GM18498 (cell line): ENCODE results near the gene TSEN54.
"Not testable (repeated sequence)": the region's sequence is repeated elsewhere in the genome, so short reads cannot be mapped to it uniquely, and the experiment has no call there.

Experiments used
- ATAC-seq: cut with Tn5 transposase; IDR thresholded peaks from one replicate; pipeline ENCODE4 v1.9.1; 2021; ENCODE audit warnings: mild to moderate bottlenecking, moderate library complexity; ENCODE audit not compliant: unreplicated experiment

The TSEN54 gene

DNA sequence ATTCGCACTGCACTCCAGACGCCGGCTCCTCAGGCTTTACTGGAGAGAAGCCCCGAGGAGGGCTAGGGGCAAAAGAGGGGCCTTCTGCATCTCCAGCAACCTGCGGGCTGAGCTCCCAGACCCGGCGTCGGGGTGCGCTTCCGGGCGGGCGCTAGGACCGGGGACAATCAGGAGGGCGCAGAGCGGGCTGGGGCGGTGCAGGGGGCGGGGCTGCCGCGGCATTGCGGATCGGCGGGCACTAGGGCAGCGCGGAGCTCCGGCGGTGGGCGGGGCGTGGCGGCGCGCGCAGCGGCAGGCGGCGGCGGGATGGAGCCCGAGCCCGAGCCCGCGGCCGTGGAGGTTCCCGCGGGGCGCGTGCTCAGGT lies at the start of gene TSEN54:
TSEN54 (plus strand) TSS at position 274 of the 364 bp plus-strand sequence; CDS start at position 307, 33 bp downstream.
- peak; percentile 79 for ATAC-seq

- no peak for ATAC-seq
These were observed 48.0 kb upstream of the TSEN54 start for GRCh38 chr17:75468291-75468754.

GRCh38 chr17:75468779-75469373 lies 47.5 kb upstream of the TSEN54 start:
- no peak for ATAC-seq

DNA sequence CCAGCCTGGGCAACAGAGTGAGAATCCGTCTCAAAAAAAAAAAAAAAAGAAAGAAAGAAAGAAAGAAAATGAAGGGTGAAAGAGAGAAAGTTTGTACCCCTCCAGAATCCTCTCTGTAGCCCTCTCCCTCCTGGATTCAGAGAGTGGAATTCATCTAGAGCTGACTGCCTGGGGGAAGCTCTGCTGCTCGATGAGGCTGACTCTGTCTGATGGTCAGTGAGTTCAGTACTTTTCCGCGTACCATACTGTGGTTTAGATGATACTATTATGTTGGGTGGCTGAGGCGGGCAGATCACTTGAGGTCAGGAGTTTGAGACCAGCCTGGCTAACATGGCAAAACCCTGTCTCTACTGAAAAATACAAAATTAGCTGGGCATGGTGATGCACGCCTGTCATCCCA lies 45.1 kb upstream of the TSEN54 start:
- ATAC-seq, result no peak

GRCh38 chr17:75472119-75472518 lies 44.2 kb upstream of the TSEN54 start:
- ATAC-seq, result no peak

DNA sequence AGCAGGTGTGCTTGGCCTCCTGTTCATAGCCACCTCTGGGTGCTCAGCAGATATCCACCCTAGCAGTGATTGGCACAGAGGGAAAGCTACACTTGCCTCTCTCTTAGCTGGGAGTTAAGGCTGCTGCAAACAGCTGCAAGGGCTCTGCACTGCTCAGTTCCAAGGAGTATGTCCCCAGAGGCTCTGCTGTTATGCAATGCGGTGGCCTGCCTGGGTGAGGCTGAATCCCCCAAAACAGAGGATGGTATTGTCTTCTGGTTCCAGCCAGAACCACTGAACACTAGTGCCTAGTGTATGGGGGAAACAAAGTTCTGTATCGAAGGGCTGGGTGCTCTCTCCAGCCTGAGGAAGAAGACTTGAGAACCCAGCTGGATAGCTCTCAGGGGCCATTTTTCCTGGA lies 43.1 kb upstream of the TSEN54 start:
- no peak for ATAC-seq

DNA sequence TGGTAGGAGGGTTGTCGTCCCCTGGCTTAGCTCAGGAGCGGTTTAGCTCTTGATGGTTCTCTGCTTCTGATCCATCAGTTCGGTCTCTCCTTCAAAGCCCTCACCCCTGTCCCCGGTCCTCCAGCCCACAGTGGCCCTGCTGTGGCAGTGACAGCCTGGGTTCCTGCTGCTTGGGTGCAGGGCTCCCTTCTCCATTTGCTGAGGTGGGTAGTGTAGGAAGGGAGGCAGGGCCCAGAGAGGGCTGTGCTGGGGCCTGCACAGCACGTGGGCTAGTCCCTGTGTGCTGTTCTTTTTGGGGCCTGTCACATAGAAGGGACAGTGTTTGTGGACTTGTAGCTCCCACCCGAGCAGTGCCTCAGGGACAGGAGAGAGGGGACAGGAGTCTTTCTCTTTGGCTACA lies 41.6 kb upstream of the TSEN54 start:
- ATAC-seq, result no peak

- ATAC-seq, result no peak
These were observed 41.0 kb upstream of the TSEN54 start for GRCh38 chr17:75475144-75475835.

- no peak for ATAC-seq
These were observed 40.5 kb upstream of the TSEN54 start for GRCh38 chr17:75475851-75476250.

DNA sequence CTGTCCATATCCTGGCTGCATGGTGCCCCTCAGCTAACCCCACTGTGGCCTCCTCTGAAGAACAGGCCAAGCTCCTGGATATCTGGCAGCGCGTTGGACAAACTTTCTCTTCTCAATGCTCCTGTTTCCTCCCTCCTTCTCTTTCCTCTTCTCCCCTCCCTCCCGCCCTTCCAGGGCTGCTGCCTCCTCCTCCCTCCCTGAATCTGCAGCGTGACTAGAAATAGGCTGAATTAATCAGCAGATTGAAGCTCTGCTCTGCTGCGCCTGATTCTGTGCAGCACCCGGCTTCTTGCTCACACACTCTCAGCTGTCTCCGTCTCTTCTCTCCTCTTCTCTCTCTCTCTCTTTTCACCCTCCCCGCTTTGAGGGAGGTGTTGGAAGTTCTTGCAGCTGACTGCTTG lies 40.1 kb upstream of the TSEN54 start:
- ATAC-seq, result no peak

DNA sequence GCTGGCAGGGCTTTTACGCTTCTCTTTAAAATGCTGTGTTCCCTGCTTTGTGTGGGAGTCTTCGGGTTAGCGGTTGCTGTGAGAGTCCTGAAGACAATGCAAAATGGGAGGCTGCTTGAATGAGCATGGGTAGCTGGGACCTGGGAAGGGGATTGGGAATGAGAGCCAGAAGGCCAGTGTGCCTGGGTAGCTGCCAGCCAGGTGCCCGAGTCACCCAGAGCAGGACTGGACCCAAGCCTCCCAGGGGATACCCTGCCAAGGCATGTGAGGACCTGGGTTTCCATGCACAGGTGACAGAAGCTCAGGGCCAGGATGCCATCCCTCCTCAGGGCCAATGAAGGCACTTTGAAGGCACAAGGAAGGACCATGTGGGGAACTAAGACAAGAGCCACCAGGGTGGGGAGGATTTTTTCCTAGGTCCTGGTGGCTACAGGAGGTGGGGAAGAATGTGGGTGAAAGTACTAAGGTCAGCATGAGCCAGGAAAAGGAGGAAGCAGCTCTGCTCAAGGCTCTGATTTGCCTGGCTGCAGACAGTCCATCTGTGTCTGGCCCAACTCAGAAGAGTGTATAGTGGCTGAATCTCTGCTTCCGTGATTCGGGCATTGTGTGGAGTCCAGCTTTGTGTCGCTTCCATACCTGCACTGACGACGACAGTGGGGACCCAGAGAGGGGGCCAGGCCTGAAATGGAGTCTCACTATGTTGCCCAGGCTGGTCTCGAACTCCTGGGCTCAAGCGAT lies 39.4 kb upstream of the TSEN54 start:
- ATAC-seq, result no peak

GRCh38 chr17:75477490-75477862 lies 38.9 kb upstream of the TSEN54 start:
- not testable (repeated sequence) for ATAC-seq

- ATAC-seq, result no peak
These were observed 37.8 kb upstream of the TSEN54 start for GRCh38 chr17:75478508-75478907.

GRCh38 chr17:75480281-75480680 lies 36.0 kb upstream of the TSEN54 start:
- no peak for ATAC-seq

- no peak for ATAC-seq
These were observed 34.9 kb upstream of the TSEN54 start for GRCh38 chr17:75481194-75482068.

DNA sequence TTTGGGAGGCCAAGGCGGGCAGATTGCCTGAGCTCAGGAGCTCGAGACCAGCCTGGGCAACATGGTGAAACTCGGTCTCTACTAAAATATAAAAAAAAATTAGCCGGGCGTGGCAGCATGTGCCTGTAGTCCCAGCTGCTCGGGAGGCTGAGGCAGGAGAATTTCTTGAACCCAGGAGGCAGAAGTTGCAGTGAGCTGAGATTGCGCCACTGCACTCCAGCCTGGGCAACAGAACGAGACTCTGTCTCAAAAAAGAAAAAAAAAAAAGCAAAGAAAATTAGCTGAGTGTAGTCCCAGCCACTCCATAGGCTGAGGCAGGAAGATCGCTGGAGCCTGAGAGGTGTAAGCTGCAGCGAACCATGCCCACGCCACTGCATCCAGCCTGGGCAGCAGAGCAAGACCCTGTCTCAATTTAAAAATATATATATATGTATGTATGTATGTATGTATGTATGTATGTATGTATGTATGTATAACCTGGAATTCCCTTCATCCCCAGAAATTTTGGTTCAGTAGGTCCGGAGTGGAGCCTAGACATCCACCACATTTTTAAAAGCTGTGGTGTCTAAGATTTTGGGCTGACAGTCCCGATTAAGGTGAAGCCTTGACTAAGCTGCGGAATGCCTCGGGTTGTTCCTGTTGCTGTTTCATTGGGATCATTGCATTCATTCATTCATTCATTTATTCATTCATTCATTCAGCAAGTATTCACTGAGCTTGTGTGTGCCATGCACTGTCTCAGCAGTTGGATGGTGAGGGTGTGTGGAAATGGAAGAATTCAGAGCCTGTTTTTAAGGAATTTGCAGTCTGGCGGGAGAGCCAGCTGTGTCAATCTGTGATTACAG lies 34.0 kb upstream of the TSEN54 start:
- no peak for ATAC-seq

GRCh38 chr17:75485688-75486087 lies 30.6 kb upstream of the TSEN54 start:
- no peak for ATAC-seq

DNA sequence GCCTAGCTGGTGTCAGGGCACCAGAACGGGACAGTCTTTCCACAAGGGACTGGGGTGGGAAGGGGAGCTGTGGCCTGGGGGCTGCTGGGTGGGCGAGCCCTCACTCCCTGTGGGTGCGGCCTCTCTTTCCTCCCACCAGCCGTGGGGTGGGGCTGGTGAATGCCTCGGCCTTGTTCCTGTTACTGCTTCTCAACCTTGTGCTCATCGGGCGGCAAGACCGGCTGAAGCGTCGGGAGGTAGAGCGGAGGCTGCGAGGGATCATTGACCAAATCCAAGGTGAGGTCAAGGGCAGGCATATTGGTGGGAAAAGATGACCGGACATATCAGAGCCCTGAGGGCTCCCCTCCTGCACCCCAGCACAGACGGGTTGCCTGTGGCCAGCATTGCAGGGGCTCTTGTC lies 30.2 kb upstream of the TSEN54 start:
- no peak for ATAC-seq

- ATAC-seq, result no peak
These were observed 29.4 kb upstream of the TSEN54 start for GRCh38 chr17:75486951-75487350.

- no peak for ATAC-seq
These were observed 28.8 kb upstream of the TSEN54 start for GRCh38 chr17:75487351-75488070.
